Testis (tissue), 5 donors: ENCODE measurements around the gene KREMEN2. TPM values are rescaled to one million over a fixed set of nuclear protein-coding genes. Genes with fewer than 3 reads are reported as not detected.
A peak's percentile ranks its signal among the peaks of the same experiment; 100 is the strongest.

Experiments used
- DNase-seq: peaks from one replicate; pipeline ENCODE4 v3.0.0-alpha.2; 2019
- H3K27ac ChIP-seq, 2 donors: fragments of 200-600 bp; sonication (generic); one replicate each; pipeline ENCODE4 v1.5.1; 2019
- H3K27me3 ChIP-seq: fragments of 200-600 bp; sonication (generic); one replicate; pipeline ENCODE4 v1.5.1; 2019
- H3K36me3 ChIP-seq: fragments of 200-600 bp; sonication (generic); one replicate; pipeline ENCODE4 v1.5.1; 2017; ENCODE audit warnings: low read depth; ENCODE audit errors: missing control alignments
- H3K4me1 ChIP-seq: fragments of 200-600 bp; sonication (generic); one replicate; pipeline ENCODE4 v1.5.1; 2019
- H3K4me3 ChIP-seq, 2 donors: fragments of 200-600 bp; sonication (generic); one replicate each; pipeline ENCODE4 v1.5.1; 2017 to 2019
- H3K9me3 ChIP-seq: fragments of 200-600 bp; sonication (generic); one replicate; pipeline ENCODE4 v1.5.1; 2017
- CTCF ChIP-seq, 3 experiments: fragments of 450-650 bp in 2 of 3; fragments of 200-600 bp in 1 of 3; sonication (generic) in 1 of 3; IDR thresholded peaks; one replicate each; pipeline ENCODE4 v1.5.1; 2016 to 2019; ENCODE audit warnings: antibody characterized with exemption in 3 of 3, mild to moderate bottlenecking in 2 of 3, moderate library complexity in 1 of 3
- POLR2A ChIP-seq: fragments of 450-650 bp; IDR thresholded peaks from one replicate; pipeline ENCODE4 v1.6.1; 2017; ENCODE audit warnings: antibody characterized with exemption, mild to moderate bottlenecking, moderate library complexity
- WGBS, 2 donors: methylation state at CpG; one replicate each; pipeline ENCODE4 v1.1.5; 2018; 5-methylcytosine and 5-hydroxymethylcytosine counted together
- intact Hi-C: fragments of 100-400 bp; cut with DNase I; formaldehyde crosslinking; loops from one replicate; pipeline ENCODE4 v1.15.1; 2023; ENCODE audit warnings: low total_unique reads
- long read RNA-seq, 2 donors: transcript quantifications; one replicate each; lab custom pipeline, GENCODE V29; 2026
- polyA plus RNA-seq: library from polyadenylated mRNA; stranded (reverse); fragments of 350-450 nt; fragmentation: Illumina TruSeq; extraction: RNeasy Lipid Tissue Mini Kit (QIAGEN cat#74804); gene quantifications from one replicate; pipeline ENCODE4 v1.2.3, GENCODE V29; 2014; ENCODE audit warnings: low read depth, low replicate concordance; ENCODE audit not compliant: insufficient read depth
- total RNA-seq, 2 donors: library from RNA; depleted of rRNA; stranded (reverse); fragments of >200 nt; gene quantifications; one replicate each; pipeline ENCODE4 v1.2.3, GENCODE V29; 2016

KREMEN2 gene
- 1 to 10 TPM; 1.7 TPM for total RNA-seq
- 0.86 TPM for polyA plus RNA-seq
- long read RNA-seq, donor 1, result 0 reads
- long read RNA-seq, donor 2, result 0 reads

- no peaks in the 10 kb centered on the region for H3K36me3 ChIP-seq
- intact Hi-C loops, result no loop called here
- 1% methylated on average over 26 to 58 of the region's 60 CpGs for WGBS, 2 donors
- peaks cover 19% of the 10 kb centered on the region for H3K4me1 ChIP-seq
- H3K27me3 ChIP-seq, result no peaks in the 10 kb centered on the region
- no peak for DNase-seq
- no peak within 1 kb of the TSS for H3K27ac ChIP-seq
- H3K9me3 ChIP-seq, result no peaks in the 10 kb centered on the region
- H3K4me3 ChIP-seq, result peak within 1 kb of the TSS; percentile 6 to 38
- TF ChIP-seq CTCF (IDR thresholded peaks at IDR 0.05), result no peak
- TF ChIP-seq POLR2A, result no peak
Measured at GRCh38 chr16:2963723-2964474, at the start of gene KREMEN2. TSS of gene KREMEN2 (plus strand) at chr16:2964275. CDS start at chr16:2964521, 246 bp downstream.

- intact Hi-C loops, result no loop called here
- 75 to 90% methylated on average over 13 of the region's 13 CpGs for WGBS, 2 donors
Measured at GRCh38 chr16:2915196-2915929, 48.7 kb upstream of the KREMEN2 start.

GRCh38 chr16:2919511-2920255 is 44.4 kb upstream of the KREMEN2 start:
- no peak for TF ChIP-seq POLR2A
- TF ChIP-seq CTCF (IDR thresholded peaks at IDR 0.05), result peak; percentile 92 to 98 (median 96)
- peak; percentile 78 for DNase-seq
- 7 to 14% methylated on average over 10 to 13 of the region's 13 CpGs for WGBS, 2 donors
- Histone ChIP-seq H3K27ac (peak overlapping the region; percentile 62 to 63), H3K9me3 (no peaks in the 10 kb centered on the region), H3K36me3 (no peaks in the 10 kb centered on the region), H3K4me1 (no peaks in the 10 kb centered on the region), H3K27me3 (no peaks in the 10 kb centered on the region), H3K4me3 (no peak overlapping the region)
- intact Hi-C loops, result no loop called here

More at GRCh38 chr16:2915196-2915929, 48.7 kb upstream of the KREMEN2 start:
- no peak for DNase-seq
- Histone ChIP-seq H3K27ac (no peak overlapping the region), H3K4me1 (peaks cover 7% of the 10 kb centered on the region), H3K4me3 (no peak overlapping the region), H3K27me3 (no peaks in the 10 kb centered on the region), H3K9me3 (no peaks in the 10 kb centered on the region), H3K36me3 (no peaks in the 10 kb centered on the region)
- TF ChIP-seq POLR2A, result no peak
- TF ChIP-seq CTCF (IDR thresholded peaks at IDR 0.05), result no peak

- no peak for TF ChIP-seq POLR2A
- TF ChIP-seq CTCF (IDR thresholded peaks at IDR 0.05), result no peak
- 92 to 94% methylated on average over 14 of the region's 14 CpGs for WGBS, 2 donors
- Histone ChIP-seq H3K27me3 (no peaks in the 10 kb centered on the region), H3K27ac (no peak overlapping the region), H3K36me3 (no peaks in the 10 kb centered on the region), H3K9me3 (no peaks in the 10 kb centered on the region), H3K4me3 (no peak overlapping the region), H3K4me1 (peaks cover 9% of the 10 kb centered on the region)
- DNase-seq, result no peak
- intact Hi-C loops, result no loop called here
Measured at GRCh38 chr16:2923481-2923880, 40.6 kb upstream of the KREMEN2 start.
